ENCODE results near the gene CDK5RAP2. TPM values are rescaled to one million over a fixed set of nuclear protein-coding genes. Genes with fewer than 3 reads are reported as not detected.

CDK5RAP2 gene
- total and polyA plus RNA-seq, 10 of the 15 experiments (the other 5 are each of a cell fraction or from before 2014, with no cell fraction given): 16.2 to 53.5 (median 34.5) TPM

DNA sequence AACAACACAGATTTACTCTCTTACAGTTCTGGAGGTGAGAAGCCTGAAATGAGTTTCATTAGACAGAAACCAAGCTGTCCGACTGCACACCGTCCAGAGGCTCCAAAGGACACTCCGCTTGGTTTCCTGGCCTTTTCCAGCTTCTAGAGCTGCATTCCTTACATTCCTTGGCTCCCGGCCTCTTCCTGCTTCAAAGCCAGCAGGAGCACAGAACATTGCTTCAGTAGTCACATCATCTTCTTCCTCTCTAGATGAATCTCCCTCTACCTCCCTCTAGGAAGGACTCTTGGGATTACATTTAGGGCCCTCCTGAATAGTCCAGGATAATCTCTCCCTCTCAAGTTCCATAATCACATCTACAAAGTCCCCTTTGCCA, 213.3 kb downstream of the CDK5RAP2 start:
- intact Hi-C loops (cut with micrococcal nuclease; ENCODE audit: unreplicated experiment): no loop called here
- ATAC-seq: no peak
- in situ Hi-C loops (cut with MboI): no loop called here
- H3K9me3 ChIP-seq (replicated peaks; ENCODE audit: control insufficient read depth, insufficient read depth, low read length): no peaks in the 10 kb centered on the region; the same call in 2 of the 3 replicates
- ChIA-PET POLR2A (no interaction called here), SMC1A (ENCODE audit: uncharacterized antibody, unreplicated experiment) (no interaction called here), RAD21 (ENCODE audit: unreplicated experiment) (no interaction called here), CTCF (no interaction called here)
- no peak overlapping the region for H3K27ac ChIP-seq (ENCODE audit: control insufficient read depth, insufficient read depth)
- no peak for DNase-seq (ENCODE audit: low read depth, low spot score)
- H3K79me2 ChIP-seq (ENCODE audit: control insufficient read depth, insufficient read depth, low read length): no peaks in the 10 kb centered on the region
- H4K20me1 ChIP-seq (ENCODE audit: control insufficient read depth, insufficient read depth): no peaks in the 10 kb centered on the region
- H2AFZ ChIP-seq (ENCODE audit: control insufficient read depth, low read depth, low read length): no peak overlapping the region
- 39% methylated on average over 4 of the region's 4 CpGs for WGBS (ENCODE audit: insufficient coverage, insufficient replicate concordance, low lambda C conversion rate, missing lambda C conversion rate)
- H3K4me2 ChIP-seq (ENCODE audit: control insufficient read depth, insufficient read depth): no peak overlapping the region
- no TSS peak for BruUV-seq (replicated peaks)
- H3K36me3 ChIP-seq (ENCODE audit: control insufficient read depth in 2 of 2, insufficient read depth in 2 of 2, low read length in 1 of 2): no peaks in the 10 kb centered on the region
- no peak overlapping the region for H3K4me3 ChIP-seq
- no peak overlapping the region for H3K9ac ChIP-seq (ENCODE audit: control insufficient read depth, insufficient read depth, low read length)
- no peak for FAIRE-seq
- no peaks in the 10 kb centered on the region for H3K27me3 ChIP-seq (replicated peaks in 1 of 2; ENCODE audit: control insufficient read depth in 2 of 2, insufficient read depth in 2 of 2, low read length in 1 of 2)
- H3K4me1 ChIP-seq (ENCODE audit: control insufficient read depth, insufficient read depth, low read length): no peaks in the 10 kb centered on the region
- TF ChIP-seq NBN (IDR thresholded peaks at IDR 0.05): no peak
- no peak for TF ChIP-seq IRF4 (IDR thresholded peaks at IDR 0.05; ENCODE audit: low read depth, low read length)
- no peak for TF ChIP-seq CEBPB (IDR thresholded peaks at IDR 0.05; ENCODE audit: borderline replicate concordance in 1 of 2, low read depth in 2 of 2, low read length in 2 of 2)
- no peak for TF ChIP-seq STAT1 (conservative IDR thresholded peaks at IDR 0.05)
- no peak for TF ChIP-seq RCOR1 (conservative IDR thresholded peaks at IDR 0.05; ENCODE audit: low read depth, low read length)
- TF ChIP-seq, protein P1, sequence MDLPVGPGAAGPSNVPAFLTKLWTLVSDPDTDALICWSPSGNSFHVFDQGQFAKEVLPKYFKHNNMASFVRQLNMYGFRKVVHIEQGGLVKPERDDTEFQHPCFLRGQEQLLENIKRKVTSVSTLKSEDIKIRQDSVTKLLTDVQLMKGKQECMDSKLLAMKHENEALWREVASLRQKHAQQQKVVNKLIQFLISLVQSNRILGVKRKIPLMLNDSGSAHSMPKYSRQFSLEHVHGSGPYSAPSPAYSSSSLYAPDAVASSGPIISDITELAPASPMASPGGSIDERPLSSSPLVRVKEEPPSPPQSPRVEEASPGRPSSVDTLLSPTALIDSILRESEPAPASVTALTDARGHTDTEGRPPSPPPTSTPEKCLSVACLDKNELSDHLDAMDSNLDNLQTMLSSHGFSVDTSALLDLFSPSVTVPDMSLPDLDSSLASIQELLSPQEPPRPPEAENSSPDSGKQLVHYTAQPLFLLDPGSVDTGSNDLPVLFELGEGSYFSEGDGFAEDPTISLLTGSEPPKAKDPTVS (IDR thresholded peaks at IDR 0.05; ENCODE audit: low read depth, low read length): no peak
- TF ChIP-seq SIN3A (IDR thresholded peaks at IDR 0.05; ENCODE audit: low read depth, low read length): no peak
- TF ChIP-seq SMAD5 (IDR thresholded peaks at IDR 0.05; ENCODE audit: low read depth): no peak
- TF ChIP-seq TAF1 (IDR thresholded peaks at IDR 0.05; ENCODE audit: borderline replicate concordance, low read depth, low read length): no peak
- TF ChIP-seq WRNIP1 (IDR thresholded peaks at IDR 0.05; ENCODE audit: borderline replicate concordance, low read depth, low read length): no peak
- no peak for TF ChIP-seq BMI1 (IDR thresholded peaks at IDR 0.05; ENCODE audit: borderline replicate concordance)
- no peak for TF ChIP-seq RBBP5 (conservative IDR thresholded peaks at IDR 0.05)
- TF ChIP-seq ELK1 (IDR thresholded peaks at IDR 0.05; ENCODE audit: low read depth, low read length): no peak
- no peak for TF ChIP-seq DPF2 (IDR thresholded peaks at IDR 0.05)
- TF ChIP-seq POU2F2 (IDR thresholded peaks at IDR 0.05; ENCODE audit: borderline replicate concordance, low read depth, low read length): no peak
- no peak for TF ChIP-seq POLR2AphosphoS2 (IDR thresholded peaks at IDR 0.05; ENCODE audit: low read depth, low read length)
- no peak for TF ChIP-seq ZBTB11 (CRISPR knock-in tag; IDR thresholded peaks at IDR 0.05)
